CMK (cell line): Measurements from ENCODE around the gene SDK1.

Experiments
- DNase-seq: peaks from one replicate; pipeline ENCODE4 v3.0.0-alpha.2; 2010; ENCODE audit warnings: low read depth

SDK1 gene

DNA sequence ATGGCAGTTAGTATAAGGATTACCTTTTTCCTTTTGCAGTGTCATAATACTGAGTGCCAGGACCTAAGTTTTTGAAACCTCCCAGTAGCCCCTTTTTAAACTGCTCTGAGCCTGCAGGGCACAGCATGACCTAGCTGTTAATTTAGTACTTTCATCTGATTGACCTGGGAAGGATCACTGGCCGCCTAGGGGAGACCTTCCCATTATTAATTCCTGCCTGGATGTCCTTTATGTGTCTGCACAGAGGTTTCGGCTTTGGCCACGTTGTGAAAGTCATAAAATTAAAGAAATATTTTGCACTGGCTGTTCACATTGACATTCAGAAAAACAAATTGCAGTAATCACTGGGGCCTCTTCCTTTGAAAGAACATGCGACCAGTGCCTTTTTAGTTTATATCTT is 290.2 kb downstream of the SDK1 start:
- DNase-seq = no peak

DNA sequence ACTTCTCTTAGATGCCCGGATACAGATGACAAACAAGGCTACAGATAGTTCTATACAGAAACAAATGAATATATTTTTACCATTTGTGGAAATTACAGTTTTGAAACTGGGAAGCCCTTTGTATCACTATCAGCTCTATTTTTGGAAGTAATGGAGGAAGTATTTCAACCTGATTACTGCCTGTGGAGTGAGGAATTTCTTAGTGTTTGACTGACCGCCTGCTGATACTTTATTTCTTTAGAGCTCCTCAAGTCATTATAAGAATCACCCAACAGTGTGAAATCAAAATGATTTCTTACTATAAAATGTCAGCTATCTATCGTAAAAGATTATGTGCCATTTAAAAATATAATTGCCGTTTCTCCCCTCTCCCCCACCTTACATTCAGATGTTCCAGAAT is 290.9 kb downstream of the SDK1 start:
- DNase-seq = no peak

DNA sequence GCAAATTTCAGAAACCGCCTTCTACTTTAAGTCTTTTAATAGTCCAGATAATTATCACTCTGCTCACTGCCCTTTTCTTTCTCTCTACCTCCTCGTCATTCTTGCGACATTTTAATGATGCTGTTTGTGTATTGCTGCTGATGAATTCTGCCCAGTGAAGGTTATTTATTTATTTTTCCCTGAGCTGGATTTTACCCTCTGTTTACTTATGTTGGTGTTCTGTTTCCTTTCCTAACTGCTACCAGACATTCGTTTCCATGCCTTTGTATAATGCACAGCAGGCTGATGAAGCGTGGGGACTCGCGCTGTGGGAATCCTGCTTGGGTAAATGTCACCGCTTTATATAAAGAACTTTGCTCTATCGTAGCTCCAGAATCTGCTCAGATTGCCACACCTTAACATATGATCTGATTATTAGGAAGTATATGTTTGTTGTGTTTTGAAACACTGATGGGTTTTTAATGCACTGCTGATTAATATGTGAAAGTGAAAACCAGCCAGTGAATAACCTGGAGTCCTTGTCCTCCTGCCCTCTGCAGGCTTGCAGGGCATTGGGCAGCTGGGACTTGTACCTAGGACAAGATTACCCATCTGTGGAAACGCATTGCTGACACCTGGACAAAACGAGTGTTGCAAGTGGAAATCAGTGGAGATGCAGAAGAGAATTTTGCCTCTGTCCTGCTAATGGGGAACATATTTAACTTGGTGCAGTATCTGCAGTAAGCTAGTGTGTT is 291.5 kb downstream of the SDK1 start:
- DNase-seq = no peak

DNA sequence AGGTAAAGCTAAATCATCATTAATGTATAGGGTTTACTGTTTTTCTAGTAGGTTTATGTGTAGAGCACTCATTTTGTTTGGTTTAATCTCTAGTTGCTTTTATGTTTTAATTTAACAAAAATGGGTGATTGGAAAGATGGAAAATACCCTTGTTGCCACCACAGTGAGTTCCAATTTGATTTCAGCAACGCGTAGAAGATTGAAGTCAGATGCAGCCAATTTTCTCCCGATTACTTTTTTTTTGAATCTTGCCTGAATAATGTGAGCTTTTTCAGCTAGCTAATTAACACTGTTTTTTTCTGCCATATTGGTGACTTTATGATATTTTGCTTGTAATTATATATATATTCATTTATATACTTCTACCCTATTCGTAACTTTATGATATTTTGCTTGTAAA is 293.8 kb downstream of the SDK1 start:
- DNase-seq = no peak

DNA sequence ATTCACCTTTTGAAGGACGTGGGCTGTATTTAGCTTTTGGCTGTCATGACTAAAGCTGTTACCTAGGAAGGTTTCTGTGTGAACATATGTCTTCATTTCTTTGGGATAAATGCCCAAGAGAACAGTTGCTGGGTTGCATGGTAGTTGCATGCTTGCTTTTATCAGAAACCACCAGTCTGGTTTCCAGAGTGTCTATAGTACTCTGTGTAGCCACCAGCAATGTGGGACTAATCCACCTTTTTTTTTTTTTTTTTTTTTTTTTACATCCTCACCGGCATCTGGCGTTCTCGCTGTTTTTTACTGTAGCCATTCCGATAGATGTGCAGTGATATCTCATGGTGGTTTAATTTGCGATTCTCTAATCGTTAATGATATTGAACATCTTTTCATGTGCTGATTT is 297.8 kb downstream of the SDK1 start:
- no peak for DNase-seq

DNA sequence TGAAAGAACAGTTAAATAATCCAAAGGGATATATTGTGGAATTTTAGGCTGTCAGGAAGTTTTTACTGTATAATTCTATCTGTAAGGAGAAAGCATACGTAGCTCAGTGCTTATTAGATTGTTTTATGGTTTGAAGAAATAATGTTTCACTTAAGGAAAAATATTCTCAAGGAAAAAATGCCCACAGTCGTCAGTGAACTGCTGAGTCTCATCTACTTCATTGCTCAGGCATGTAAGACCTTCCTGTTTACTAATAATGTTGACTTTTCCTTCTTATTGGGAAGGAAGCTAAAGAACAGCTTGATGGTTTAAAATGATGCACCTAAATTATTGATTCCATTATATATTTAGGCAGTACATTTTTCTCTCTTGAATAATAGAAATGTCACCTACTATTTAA is 304.2 kb downstream of the SDK1 start:
- no peak for DNase-seq

DNA sequence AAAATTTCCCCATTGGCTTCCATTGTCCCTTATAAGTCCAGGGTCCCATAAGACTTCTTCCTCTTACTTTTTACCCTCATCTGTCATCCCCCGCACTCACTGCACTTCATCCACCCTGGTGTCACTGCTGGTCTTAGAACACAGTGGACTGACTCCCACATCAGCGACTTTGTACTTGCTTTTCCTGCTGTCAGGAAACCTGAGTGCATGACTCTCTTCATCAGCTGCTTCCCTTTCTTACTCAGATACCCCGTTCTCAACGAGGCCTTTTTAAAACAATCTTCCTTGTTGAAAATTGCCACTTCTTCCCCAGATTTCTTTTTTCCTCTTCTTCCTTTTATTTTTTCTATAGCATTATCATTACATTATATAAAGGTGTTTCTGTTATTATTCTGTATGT is 305.4 kb downstream of the SDK1 start:
- no peak for DNase-seq

DNA sequence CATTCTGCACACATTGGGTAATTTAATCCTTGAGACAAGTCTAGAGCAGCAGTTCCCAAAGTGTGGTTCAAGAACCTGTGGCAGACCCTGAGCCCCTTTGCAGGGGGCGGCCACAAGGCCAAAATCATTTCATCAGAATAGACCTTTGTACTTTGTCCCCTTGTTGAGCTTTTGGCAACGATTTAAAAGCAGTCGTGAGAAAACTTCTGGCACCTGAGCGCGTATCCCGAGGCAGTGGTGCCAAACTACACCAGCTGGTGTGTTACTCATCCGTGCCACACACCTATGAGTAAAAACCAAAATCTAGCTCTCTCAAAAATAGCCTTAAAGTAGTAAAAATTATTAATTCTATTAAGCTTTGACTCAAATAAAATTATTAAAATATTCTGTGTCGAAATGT is 306.8 kb downstream of the SDK1 start:
- DNase-seq = no peak

DNA sequence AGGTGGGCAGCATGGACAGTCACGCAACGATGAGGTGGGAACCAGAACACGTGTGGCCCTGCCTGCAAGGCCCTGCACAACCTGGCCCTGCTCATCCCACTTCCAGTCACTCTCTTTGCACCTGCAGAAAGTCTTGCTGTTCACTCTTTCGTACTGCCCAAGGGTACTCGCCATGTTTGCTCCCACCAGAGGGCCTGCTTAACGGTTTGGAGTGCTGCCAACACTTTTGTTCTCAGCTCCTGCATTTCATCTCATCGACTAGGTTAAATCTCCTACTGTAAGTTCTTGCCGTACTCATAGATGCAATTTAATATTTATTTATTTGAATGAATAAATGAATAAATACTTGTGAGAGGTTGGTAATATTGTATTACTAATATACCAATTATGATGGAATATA is 315.3 kb downstream of the SDK1 start:
- no peak for DNase-seq

DNA sequence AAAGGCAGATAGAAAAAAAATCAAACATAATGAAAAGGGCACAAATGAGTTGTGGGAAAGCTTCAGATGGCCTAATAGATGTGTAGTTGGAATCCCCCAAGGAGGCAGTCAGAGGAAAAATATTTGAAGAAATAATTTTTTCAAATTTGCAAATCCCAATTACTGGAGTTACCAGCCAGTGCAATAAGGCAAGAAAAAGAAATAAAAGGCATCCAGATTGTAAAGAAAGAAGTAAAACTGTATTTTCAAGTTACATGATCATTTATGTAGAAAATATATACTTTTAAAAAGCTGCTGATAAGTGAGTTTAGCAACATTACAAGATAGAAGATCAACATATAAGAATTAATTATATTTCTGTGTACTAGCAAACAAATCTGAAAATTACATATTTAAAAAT is 329.0 kb downstream of the SDK1 start:
- no peak for DNase-seq

DNA sequence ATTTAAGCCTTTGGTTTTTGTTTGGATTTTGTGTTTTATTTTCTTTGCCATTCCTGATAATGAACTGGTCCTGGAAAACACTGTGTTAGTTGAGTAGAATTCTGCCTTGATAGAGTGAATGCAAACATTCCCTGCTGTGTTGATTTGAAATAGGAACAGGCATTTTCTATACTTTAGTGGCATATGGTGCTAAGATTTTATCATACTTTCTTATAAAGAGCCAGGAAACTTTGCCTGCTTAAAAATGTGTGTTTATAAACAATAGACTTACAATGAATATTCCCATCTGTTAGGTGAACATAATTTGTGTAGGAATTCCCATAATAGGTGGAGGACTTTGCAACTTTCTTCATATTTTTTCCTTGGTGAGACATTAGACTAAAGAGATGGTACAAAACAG is 333.3 kb downstream of the SDK1 start:
- no peak for DNase-seq

DNA sequence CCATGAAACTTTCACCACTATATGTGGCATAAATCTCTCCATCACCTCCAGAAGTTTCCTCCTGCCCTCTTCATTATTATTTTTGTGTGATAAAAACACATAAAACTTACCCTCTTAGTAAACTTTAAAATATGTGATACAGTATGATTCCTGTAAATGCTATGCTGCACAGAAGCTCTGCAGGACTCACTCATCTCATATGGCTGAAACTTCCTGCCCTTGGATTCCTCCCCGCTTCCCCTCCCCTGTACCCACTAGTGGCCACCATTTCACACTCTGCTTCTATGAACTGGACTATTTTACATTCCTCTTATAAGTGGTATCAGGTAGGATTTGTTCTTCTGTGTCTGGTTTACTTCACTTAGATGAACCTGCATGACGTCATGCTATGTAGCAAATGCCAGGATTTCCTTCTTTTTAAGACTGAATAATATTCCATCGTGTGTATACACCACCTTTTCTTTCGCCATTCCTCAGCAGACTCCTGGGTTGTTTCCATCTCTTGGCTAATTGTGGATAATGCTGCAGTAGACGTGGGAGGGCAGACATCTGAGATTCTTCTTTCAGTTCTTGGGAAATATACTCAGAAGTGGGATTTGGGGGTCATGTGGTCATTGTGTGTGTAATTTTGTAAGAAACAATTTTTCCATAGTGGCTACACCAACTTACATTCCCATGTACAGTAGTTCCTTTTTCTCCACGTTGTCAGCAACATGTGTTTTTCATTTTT is 335.2 kb downstream of the SDK1 start:
- DNase-seq = no peak

DNA sequence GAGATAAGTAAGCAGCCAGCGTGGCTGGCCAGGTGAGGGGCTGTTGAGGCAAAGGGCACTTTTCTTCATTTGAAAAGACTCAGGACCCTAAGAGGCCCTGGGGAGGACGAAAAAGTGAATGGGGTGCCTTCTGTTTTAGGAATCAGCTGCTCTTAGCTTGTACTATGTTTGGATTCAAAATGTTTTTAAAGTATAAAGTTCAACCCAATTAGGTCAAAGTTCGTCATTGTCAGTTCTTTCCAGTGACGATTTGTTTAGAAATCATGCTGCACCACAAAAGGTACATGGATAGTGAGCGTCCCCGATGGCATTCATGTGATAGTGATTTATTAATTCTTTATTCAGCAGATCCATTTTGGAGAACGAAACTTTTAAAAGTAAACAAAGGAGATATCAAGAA is 338.2 kb downstream of the SDK1 start:
- DNase-seq = no peak

DNA sequence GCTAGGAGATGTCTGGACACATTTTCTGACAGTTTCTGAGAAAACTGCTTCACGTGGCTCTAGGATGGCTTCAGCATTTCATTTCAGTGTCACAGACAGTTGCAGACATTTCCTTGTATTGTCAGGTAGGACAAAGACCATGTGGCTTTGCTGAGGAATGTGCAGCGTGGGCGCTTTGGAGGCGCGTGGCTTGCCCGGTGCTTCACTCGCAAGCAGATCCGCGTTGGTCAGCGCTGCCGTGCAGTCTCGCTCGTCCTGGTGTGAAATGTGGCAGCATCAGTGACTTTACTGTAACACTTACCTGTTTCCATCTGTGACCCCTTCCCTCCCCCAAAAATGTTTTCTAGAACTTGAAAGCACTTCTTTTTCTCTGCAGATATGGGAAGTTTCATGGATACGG is 340.5 kb downstream of the SDK1 start:
- DNase-seq = no peak

DNA sequence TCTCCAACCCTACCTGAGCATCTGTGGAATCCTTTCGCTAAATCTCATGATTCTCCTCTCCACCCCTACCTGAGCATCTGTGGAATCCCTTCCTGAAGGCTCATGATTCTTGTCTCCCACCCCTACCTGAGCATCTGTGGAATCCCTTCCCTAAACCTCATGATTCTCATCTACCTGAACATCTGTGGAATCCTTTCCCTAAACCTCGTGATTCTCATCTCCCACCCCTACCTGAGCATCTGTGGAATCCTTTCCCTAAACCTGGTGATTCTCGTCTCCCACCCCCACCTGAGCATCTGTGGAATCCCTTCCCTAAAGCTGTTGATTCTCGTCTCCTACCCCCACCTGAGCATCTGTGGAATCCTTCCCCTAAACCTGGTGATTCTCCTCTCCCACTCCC is 342.0 kb downstream of the SDK1 start:
- DNase-seq = no peak

DNA sequence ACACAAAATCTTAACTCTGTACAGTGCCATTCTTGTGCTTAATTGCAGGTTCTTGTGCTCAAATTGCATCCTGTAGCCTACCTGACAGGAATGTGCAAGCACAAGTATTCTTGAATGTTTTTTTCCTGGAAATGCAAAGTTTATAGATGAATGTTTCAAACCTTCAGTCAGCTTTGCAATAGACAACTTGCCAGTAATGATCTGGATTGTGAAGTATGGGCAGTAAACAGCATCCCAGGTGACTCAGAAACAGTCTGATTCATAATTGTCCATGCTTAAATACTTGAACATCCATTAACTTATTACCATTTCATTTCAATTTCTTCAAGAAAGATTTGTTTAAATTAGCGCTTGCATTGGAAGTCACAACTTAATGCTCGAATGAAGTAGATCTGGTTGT is 347.2 kb downstream of the SDK1 start:
- DNase-seq = no peak

DNA sequence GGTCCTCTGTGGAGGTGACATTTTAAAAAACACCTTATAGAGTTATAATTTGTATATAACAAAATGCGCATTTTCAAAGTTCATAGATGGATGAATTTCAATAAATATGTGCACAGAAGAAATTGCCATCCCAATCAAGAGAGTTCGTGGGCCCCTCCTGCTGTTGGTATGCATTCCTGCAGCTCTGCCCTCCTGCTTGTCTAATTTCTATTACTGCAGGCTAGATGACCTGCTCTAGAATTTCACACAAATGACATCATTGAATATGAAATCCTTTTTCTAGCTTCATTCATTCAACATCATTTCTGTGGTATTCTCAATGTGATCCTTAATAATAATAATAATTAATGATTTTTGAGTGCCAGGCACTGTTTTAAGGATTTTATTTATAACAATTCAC is 348.2 kb downstream of the SDK1 start:
- DNase-seq = no peak

DNA sequence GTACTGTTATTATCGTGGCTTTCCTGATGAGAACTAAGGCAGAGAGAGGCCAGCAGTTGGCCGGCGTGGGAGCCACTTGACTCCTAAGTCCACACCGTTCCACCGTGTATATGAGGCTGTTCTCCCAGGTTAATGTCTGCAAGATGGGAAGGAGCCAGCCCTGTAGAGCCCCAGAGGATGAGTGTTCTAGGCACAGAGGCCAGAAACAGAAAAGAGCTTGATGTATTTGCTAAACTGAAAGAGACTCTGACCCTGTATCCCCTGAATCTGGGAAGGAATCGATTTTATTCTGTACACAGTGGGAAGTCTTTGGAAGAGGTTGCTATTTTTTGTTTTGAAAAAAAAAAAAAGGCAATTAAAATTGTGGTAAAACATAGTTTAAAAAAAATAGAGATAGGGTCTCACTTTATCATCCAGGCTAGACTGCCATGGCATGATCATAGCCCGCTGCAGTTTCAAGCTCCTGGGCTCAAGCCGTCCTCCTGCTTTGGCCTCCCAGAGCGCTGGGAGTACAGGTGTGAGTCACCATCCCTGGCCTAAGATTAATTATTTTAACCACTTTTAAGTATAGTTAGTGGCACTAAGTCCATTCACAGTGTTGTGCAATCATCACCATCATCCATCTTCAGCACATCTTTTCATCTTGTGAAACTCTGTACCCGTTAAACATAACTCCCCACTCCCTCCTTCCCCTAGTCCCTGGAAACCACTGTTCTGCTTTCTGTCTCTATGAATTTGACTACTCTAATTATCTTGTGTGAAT is 348.8 kb downstream of the SDK1 start:
- DNase-seq = no peak

DNA sequence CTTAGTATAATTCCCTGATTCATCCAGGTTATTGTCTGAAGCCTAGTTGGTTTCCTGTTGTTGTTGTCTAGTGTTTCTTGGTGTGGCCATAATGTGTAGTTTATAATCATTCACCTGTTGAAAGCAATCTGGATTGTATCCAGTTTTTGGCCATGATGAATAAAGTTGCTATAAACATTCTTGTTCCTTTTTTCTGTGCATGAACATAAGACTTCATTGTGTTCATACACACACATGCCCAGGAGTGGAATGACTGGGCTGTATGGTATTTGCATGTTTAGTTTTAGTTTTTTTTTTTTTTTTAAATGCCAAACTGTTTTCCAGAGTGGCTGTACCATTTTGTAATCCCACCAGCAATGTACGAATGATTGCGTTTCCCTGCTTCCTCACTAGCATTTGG is 349.8 kb downstream of the SDK1 start:
- no peak for DNase-seq

DNA sequence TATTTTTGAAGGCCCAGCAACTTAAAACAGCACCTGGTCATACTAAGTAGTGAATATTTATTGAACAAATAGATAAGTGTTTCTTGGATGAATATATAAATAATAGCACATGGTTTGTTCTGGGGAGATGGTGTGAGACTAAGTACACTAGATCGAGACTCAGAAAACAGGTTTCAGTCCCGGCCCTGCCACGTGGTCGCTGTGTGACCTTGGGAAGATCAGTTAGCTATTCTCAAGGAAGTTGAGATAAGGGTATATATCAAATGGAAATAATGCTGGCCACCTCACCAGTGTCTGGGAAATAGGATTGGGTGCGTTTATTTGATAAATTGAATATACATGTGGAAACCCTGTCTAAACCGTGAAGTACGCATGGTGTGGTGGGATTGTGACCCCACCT is 354.6 kb downstream of the SDK1 start:
- DNase-seq = no peak

DNA sequence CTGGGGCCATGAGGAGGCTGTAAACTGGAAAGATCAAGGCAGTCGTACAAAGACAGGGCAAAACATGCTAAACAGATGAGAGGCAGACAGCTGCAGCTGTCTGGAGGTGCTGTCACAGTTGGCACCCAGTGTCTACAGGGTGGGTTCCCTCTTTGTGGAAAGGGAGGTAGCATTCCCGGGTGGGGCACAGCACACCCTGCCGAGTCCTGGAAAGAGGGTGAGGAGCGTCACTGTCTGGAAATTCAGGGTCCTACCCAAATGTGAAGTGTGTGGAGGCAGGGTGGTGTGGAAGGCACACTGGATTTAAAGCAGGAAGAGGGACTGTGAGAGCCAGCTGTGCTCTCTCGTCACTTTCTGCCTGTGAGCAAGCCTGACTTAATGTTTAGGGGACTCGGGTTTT is 356.2 kb downstream of the SDK1 start:
- no peak for DNase-seq

DNA sequence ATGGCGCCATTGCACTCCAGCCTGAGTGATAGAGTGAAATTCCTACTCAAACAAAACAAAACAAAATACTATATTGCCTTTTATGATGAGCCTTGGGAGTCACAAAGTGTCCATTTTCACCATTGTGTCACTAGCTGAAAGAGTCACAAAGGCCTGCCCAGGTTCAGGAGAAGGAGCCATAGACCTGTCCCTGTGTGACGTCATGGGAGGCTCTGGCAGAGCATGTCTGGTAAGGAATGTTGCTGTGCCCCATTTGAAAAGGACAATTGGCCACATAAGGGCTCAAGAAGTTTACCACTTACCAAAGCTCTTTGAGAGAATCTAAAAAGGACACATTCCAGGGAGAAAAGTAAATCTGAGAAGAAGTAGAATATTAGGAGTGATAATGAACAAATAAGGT is 367.7 kb downstream of the SDK1 start:
- DNase-seq = no peak

DNA sequence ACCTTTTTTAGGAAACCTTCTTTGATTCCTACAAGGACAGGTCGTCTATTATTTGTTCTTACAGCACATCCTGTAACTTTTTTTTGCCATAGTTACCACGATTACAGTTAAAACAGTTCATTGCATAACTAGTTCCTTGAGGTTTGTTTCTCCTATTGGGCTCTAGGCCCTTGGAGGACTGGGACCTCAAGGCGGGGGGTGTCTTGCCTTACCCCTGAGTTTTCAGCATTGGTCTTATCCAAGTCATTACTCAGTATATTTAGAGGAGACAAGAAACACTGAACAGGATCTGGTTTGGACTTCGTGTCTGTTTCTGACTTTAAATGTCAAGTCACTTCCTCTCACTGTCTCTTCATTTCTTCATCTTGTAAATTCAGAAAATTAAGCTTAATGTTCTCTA is 369.8 kb downstream of the SDK1 start:
- DNase-seq = no peak
